Uterus (tissue), 2 donors: ENCODE data around the gene PAPOLB.

Experiments used
- CTCF ChIP-seq, 4 experiments: fragments of 200-600 bp in 2 of 4; fragments of 450-650 bp in 2 of 4; sonication (generic) in 2 of 4; IDR thresholded peaks; one replicate each; pipeline ENCODE4 v1.5.1; 2016 to 2019; ENCODE audit warnings: antibody characterized with exemption in 4 of 4, mild to moderate bottlenecking in 2 of 4, moderate library complexity in 1 of 4
- POLR2A ChIP-seq, 2 donors: fragments of 450-650 bp; IDR thresholded peaks; one replicate each; pipeline ENCODE4 v1.6.1; 2016; ENCODE audit warnings: antibody characterized with exemption in 2 of 2, mild to moderate bottlenecking in 1 of 2, moderate library complexity in 1 of 2

- no peak for TF ChIP-seq CTCF (IDR thresholded peaks at IDR 0.05)
- TF ChIP-seq POLR2A (IDR thresholded peaks at IDR 0.05), result no peak
Measured at GRCh38 chr7:4856336-4857057, 5.3 kb downstream of the PAPOLB start.
